HG02588 (cell line): Measurements from ENCODE around the gene PACSIN2.
"Not testable (repeated sequence)": the region's sequence is repeated elsewhere in the genome, so short reads cannot be mapped to it uniquely, and the experiment has no call there.

ENCODE experiments used
- ATAC-seq: cut with Tn5 transposase; IDR thresholded peaks from one replicate; pipeline ENCODE4 v1.9.1; 2021; ENCODE audit warnings: mild to moderate bottlenecking, moderate library complexity; ENCODE audit not compliant: unreplicated experiment

PACSIN2 gene

GRCh38 chr22:42967933-42968332 lies 47.0 kb downstream of the PACSIN2 start:
- no peak for ATAC-seq

DNA sequence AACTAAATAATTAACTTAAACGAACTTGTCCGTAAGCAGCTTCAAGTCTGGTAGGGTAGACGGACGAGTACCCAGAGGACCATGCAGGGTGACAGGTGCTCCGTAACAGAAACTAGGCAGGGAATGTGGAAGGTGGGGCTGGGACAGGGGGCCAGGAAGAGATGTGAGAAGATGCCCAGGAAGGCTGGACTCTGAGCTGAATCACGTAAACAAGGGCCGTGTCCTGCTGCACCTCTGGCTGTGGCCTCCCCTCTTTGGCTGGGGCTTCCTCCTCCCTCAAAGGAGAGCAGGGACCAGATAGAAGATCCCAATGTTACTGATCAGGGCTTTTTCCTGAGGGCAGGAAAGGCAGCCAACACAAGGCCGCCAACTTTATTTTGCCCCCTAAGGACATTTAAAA lies 47.9 kb downstream of the PACSIN2 start:
- ATAC-seq = no peak

- no peak for ATAC-seq
Measured at GRCh38 chr22:42966497-42966896, 48.5 kb downstream of the PACSIN2 start.

GRCh38 chr22:42964994-42965699 lies 49.8 kb downstream of the PACSIN2 start:
- ATAC-seq = no peak

DNA sequence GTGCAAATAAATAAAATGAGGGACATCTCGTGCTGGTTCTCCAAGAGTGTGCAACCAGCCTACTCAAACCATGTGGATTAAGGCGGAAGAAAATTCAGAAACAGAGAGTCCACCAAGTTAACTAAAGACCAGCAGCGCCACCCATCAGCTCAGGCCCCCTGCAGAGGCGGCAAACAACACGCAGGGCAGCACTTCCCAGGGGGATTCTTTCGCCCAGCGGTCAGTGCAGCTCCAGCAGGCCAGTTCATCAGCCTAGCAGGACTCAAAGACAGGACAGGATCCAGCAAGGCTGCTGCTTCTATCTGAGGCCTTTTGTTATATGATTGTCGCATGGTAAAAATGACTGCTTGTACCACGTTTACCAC lies 51.7 kb downstream of the PACSIN2 start:
- ATAC-seq = no peak

- no peak for ATAC-seq
Measured at GRCh38 chr22:42962295-42963230, 52.4 kb downstream of the PACSIN2 start.

- no peak for ATAC-seq
Measured at GRCh38 chr22:42961810-42962209, 53.1 kb downstream of the PACSIN2 start.

- ATAC-seq = not testable (repeated sequence)
Measured at GRCh38 chr22:42961400-42961690, 53.6 kb downstream of the PACSIN2 start.

DNA sequence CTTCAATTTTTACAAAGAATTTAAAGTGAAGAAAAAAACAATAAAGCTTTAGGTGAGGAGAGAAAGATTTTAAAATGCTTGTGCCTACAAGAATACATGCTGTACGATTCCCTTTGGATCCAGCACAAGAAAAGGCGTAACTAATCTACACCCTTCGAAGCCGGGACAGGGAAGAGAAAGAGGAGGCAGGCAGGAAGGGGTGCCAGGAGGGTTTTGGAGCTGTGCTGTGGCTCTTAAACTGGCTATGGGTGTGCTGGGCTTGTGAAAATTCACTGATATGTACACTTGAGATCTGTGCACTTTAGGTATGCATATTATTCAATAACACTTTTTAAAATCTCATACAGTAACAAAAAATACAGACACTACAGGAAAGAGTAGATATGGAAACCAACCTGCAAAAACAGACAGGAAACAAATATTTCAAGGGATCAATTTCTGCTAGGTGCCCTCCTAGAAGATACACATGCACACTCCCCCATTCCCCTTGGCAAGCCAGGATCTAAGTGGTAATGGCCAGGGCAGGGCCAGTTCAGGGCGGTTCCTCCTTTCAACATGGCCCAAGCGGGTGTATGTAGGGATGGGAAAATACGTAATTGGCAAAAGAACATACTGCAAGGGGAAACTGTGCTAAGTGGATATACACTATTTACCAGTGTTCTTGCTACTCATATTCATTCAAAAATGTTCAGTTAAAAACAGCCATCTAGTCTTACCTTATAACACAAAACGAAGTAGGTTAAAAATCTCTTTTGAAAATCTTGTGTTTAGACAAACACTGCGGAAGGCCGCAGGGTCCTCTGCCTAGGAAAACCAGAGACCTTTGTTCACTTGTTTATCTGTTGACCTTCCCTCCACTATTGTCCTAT lies 54.2 kb downstream of the PACSIN2 start:
- no peak for ATAC-seq

- no peak for ATAC-seq
Measured at GRCh38 chr22:42959576-42960509, 55.1 kb downstream of the PACSIN2 start.

DNA sequence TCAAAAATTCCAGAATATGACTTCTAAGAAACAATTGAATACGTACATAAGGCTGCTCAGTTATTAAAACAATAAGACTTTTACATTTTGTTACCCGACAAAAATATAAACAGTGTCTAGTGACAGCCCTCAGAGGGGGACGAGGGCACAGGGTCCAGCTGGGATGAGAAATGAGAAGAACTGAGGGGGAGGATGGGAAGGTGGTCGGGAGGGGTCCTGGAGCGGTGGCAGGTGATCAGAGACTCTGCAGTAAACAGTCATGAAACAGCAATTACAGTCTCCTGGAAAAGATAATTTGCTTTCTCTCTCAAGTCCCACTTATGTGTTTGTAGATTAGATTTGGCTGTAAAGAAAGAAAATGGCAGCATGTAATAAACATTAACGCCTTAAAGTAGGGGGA lies 56.0 kb downstream of the PACSIN2 start:
- no peak for ATAC-seq

GRCh38 chr22:42957958-42958357 lies 57.0 kb downstream of the PACSIN2 start:
- no peak for ATAC-seq

DNA sequence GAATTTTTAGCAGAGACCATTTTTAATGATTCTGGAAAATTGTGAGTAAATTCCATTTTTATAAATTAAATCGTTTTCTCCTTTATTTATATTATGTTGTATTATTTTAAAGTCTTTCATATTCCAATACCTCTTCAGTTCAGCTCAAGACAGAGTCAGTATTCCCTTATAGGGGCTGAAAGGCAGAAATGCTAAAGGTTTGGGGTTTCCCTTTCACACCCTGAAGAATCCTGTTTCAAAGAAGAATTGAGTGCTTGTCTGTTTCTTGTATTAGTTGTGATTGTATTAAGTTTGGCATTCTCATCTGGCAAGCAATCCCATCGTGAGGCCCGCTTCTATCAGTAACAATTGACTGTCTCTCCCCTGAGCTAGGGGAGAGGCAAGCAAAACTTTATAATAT lies 57.4 kb downstream of the PACSIN2 start:
- no peak for ATAC-seq

DNA sequence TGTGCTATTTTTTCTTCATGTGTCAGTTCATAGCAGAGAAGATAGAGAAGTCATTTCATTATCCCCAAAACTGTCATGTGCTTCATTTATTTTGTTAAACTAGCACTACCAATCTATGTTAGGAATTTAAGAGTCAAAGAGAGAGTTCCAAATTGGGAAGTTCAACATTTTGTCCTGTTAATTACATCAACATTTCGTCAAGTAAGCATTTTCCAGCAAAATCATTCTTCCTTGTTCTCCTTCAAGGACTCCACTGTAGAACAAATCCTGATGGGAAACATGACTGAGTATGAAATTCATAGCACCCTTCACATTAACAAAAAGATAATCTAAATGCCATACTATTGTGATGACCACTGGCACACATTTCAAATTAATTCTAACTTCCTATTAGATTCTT lies 59.1 kb downstream of the PACSIN2 start:
- no peak for ATAC-seq

DNA sequence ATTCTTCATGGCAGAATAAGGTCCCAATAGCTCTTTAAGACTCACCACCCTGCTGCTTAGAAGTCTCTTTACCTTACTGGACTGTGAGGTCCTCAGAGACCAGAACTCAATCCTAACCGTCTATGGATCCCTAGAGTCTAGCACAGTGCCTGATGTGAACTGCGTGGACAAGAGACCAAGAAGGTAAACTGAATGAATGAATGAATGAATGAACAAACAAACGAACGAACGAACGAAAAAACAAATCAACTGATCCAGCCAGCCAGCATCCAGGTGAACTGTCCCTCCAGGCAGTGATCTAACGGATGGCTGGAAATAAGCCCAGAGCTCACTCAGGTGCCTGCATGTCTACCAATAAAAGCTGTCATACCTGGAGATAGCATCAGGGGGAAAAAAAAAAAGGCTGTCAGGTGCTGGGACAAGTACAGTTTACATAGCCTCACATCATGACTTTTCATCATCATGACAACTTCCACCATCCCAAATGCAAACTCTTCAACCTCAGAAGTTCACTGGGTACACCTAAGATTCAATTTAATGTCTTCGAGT lies 59.8 kb downstream of the PACSIN2 start:
- ATAC-seq = no peak

DNA sequence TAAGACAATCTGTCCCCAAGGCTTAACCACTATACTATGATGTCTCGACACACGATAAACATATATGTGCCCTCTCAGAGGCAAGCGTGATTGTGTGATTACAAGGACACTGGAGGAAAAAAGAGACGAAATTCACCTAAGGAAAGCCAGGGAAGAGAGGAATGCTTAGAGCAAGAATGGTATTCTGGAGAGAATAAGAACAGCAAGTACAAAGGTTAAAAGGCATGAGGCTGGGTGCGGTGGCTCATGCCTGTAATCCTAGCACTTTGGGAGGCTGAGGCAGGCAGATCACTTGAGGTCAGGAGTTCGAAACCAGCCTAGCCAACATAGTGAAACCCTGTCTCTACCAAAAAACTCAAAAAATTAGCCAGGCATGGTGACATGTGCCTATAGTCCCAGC lies 61.2 kb downstream of the PACSIN2 start:
- not testable (repeated sequence) for ATAC-seq

DNA sequence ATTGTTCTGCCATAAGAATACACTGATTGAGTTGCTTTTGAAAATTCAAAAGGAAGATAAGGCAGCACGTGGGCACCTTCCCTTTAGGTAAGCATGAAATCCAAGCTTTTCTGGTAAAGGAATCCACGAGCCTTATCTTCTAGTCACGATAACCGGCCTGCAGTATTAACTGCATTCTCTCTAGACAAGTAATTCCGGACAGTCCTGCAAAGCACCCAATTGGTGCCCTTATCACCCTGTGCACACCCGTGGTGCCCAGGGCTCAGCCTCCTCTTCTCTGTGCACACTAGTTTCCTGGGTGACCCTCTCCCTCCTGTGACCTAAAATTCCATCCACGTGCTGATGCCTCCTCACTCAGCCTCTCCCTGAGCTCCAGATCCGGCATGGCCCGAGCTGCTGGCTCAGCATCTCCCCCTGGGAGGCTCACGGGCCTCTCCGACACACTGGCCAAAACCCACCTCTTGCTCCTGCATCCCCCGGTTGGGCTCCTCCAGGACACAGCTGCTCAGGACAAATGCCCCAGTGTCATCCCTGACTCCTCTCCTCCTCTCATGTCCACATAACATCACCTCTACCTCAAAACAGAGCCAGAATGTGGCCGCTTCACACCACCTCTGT lies 63.7 kb downstream of the PACSIN2 start:
- ATAC-seq = no peak

GRCh38 chr22:42950281-42950680 lies 64.7 kb downstream of the PACSIN2 start:
- ATAC-seq = no peak

- ATAC-seq = no peak
Measured at GRCh38 chr22:42949159-42949558, 65.8 kb downstream of the PACSIN2 start.

GRCh38 chr22:42948294-42948693 lies 66.7 kb downstream of the PACSIN2 start:
- ATAC-seq = no peak
